ENCODE results near the gene SLC25A3.

SLC25A3 gene

DNA sequence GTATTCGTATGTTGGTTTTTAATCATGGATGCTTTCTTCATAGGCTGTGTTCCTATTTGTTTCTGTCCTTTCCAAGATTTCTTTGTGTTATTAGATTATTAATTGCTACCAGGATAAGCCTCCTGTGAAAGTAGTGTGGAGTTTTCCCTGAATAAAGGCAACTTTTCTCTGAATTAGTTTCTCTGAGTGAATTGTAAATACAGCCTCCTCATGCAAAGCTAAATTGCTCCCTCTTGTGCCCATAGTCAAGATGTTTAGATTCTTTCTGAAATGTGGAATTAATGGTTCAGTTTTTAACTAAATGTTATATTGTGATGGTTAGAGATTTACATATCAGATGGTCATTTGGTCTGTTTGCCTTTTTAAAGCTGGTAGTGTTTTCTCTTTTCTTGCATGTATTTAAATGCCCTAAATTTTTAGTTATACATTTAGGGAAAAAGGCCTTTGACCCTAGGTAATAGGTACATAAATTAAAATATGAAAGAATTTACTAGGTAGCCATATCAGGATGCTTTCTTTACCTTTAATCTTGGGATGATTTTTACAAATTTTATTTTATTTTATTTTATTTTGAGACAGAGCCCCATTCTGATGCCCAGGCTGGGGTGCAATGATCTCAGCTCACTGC is 60.5 kb downstream of the SLC25A3 start:
- no peak overlapping the region for H3K4me3 ChIP-seq (ENCODE audit: control insufficient read depth, low read depth, low read length)
- TF ChIP-seq, protein P1, sequence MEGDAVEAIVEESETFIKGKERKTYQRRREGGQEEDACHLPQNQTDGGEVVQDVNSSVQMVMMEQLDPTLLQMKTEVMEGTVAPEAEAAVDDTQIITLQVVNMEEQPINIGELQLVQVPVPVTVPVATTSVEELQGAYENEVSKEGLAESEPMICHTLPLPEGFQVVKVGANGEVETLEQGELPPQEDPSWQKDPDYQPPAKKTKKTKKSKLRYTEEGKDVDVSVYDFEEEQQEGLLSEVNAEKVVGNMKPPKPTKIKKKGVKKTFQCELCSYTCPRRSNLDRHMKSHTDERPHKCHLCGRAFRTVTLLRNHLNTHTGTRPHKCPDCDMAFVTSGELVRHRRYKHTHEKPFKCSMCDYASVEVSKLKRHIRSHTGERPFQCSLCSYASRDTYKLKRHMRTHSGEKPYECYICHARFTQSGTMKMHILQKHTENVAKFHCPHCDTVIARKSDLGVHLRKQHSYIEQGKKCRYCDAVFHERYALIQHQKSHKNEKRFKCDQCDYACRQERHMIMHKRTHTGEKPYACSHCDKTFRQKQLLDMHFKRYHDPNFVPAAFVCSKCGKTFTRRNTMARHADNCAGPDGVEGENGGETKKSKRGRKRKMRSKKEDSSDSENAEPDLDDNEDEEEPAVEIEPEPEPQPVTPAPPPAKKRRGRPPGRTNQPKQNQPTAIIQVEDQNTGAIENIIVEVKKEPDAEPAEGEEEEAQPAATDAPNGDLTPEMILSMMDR (IDR thresholded peaks at IDR 0.05; ENCODE audit: control insufficient read depth, insufficient read depth, low read depth, low read length, missing control alignments): peak; percentile 56
- DNase-seq (ENCODE audit: low read depth): peak; percentile 34
